ENCODE data around the gene ACVR1C. TPM values are rescaled to one million over a fixed set of nuclear protein-coding genes. Genes with fewer than 3 reads are reported as not detected.

The ACVR1C gene
- total and polyA plus RNA-seq, 2 of the 4 experiments (the other 2 are of a cell fraction): 0.07 to 0.18 TPM

DNA sequence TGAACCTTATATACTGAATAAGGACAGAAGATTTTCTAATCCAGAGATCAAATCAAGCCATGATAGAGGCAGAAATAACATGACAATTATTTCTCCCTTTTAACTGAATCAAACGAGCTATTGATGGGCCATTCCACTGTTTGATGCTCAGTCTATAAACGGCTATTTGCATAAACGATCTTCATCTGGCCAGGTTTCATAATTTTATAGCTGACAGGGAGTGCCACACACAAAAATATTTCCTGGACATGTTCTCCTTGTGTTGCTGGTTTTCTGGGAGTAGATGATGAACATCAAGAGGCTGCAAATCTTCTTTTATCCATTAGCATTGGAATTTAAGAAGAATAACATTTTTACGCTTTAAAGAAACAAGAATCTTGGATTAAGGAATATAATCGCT, 63.1 kb downstream of the ACVR1C start:
- Histone ChIP-seq H4K8ac (ENCODE audit: low read depth in 2 of 2, low read length in 2 of 2) (no peak overlapping the region), H2BK20ac (ENCODE audit: low read depth, low read length) (no peak overlapping the region), H3K4me1 (ENCODE audit: control insufficient read depth, insufficient read depth, low read length) (no peaks in the 10 kb centered on the region), H3K14ac (replicated peaks; ENCODE audit: low read depth, low read length) (no peak overlapping the region), H3K4me3 (ENCODE audit: insufficient read depth, low read depth, low read length) (no peak overlapping the region), H3K56ac (ENCODE audit: extremely low read depth, insufficient read depth, low read length) (no peak overlapping the region), H3K9me3 (ENCODE audit: control insufficient read depth, insufficient read depth, low read length) (no peaks in the 10 kb centered on the region), H2AK5ac (ENCODE audit: low read depth, low read length) (no peak overlapping the region), H2AK9ac (replicated peaks; ENCODE audit: low read depth, low read length, poor library complexity) (no peak overlapping the region), H3K4ac (ENCODE audit: low read depth, low read length) (no peak overlapping the region), H2AFZ (replicated peaks; ENCODE audit: low read length, poor library complexity) (no peak overlapping the region), H4K91ac (ENCODE audit: insufficient read depth, low read depth, low read length) (no peak overlapping the region), H3K23ac (ENCODE audit: low read depth, low read length) (no peak overlapping the region), H2BK15ac (ENCODE audit: low read depth, low read length) (no peak overlapping the region), H2BK5ac (ENCODE audit: low read depth, low read length, poor library complexity, severe bottlenecking) (no peak overlapping the region), H3K27me3 (ENCODE audit: control insufficient read depth, insufficient read depth, low read length) (no peaks in the 10 kb centered on the region), H4K20me1 (ENCODE audit: insufficient read depth, low read length) (no peaks in the 10 kb centered on the region), H3K27ac (ENCODE audit: insufficient read depth, low read length) (no peak overlapping the region), H3K18ac (ENCODE audit: low read depth, low read length) (no peak overlapping the region), H3K36me3 (ENCODE audit: control insufficient read depth, insufficient read depth, low read length) (no peaks in the 10 kb centered on the region), H4K5ac (ENCODE audit: low read depth, low read length) (no peak overlapping the region), H2BK120ac (ENCODE audit: low read depth, low read length) (no peak overlapping the region), H3K9me1 (ENCODE audit: insufficient read depth, low read length) (no peaks in the 10 kb centered on the region), H3K9ac (ENCODE audit: low read depth, low read length) (no peak overlapping the region), H3K79me1 (ENCODE audit: low read depth in 1 of 2, low read length in 2 of 2) (no peaks in the 10 kb centered on the region), H3K4me2 (ENCODE audit: low read depth, low read length) (no peak overlapping the region)
- TF ChIP-seq MAFK (IDR thresholded peaks at IDR 0.05; ENCODE audit: low read depth, low read length) (no peak), POLR2A (IDR thresholded peaks at IDR 0.05; ENCODE audit: low read depth, low read length) (no peak), FOS (IDR thresholded peaks at IDR 0.05; ENCODE audit: low read depth, low read length) (no peak), MAZ (IDR thresholded peaks at IDR 0.05; ENCODE audit: borderline replicate concordance, low read depth, low read length) (no peak), RAD21 (IDR thresholded peaks at IDR 0.05; ENCODE audit: low read length) (no peak), CHD1 (IDR thresholded peaks at IDR 0.05; ENCODE audit: low read depth, low read length) (no peak), MXI1 (IDR thresholded peaks at IDR 0.05; ENCODE audit: borderline replicate concordance, low read depth, low read length) (no peak), BHLHE40 (IDR thresholded peaks at IDR 0.05; ENCODE audit: low read depth, low read length) (no peak), NFE2L2 (IDR thresholded peaks at IDR 0.05; ENCODE audit: low read depth, low read length) (no peak), RCOR1 (IDR thresholded peaks at IDR 0.05; ENCODE audit: insufficient replicate concordance, low read length) (no peak)
- TF ChIP-seq, protein P1, sequence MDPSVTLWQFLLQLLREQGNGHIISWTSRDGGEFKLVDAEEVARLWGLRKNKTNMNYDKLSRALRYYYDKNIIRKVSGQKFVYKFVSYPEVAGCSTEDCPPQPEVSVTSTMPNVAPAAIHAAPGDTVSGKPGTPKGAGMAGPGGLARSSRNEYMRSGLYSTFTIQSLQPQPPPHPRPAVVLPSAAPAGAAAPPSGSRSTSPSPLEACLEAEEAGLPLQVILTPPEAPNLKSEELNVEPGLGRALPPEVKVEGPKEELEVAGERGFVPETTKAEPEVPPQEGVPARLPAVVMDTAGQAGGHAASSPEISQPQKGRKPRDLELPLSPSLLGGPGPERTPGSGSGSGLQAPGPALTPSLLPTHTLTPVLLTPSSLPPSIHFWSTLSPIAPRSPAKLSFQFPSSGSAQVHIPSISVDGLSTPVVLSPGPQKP (IDR thresholded peaks at IDR 0.05; ENCODE audit: borderline replicate concordance, low read depth, low read length): no peak
- TF ChIP-seq, protein P2, sequence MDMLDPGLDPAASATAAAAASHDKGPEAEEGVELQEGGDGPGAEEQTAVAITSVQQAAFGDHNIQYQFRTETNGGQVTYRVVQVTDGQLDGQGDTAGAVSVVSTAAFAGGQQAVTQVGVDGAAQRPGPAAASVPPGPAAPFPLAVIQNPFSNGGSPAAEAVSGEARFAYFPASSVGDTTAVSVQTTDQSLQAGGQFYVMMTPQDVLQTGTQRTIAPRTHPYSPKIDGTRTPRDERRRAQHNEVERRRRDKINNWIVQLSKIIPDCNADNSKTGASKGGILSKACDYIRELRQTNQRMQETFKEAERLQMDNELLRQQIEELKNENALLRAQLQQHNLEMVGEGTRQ (IDR thresholded peaks at IDR 0.05; ENCODE audit: low read depth, low read length): no peak
- CTCF ChIA-PET: no interaction called here
- BruUV-seq (replicated peaks): no TSS peak
- no CpG with 5 or more reads among the region's 5 CpGs for whole genome bisulfite sequencing, 2 experiments (ENCODE audit: extremely low coverage in 2 of 2, insufficient read length in 1 of 2)
- dilution Hi-C loops (cut with HindIII; ENCODE audit: low sequenced_read_pairs, unreplicated experiment) (no loop called here), intact Hi-C loops (cut with micrococcal nuclease) (no loop called here), in situ Hi-C loops (cut with MboI; ENCODE audit: low sequenced_read_pairs) (no loop called here)
- POLR2A ChIA-PET (ENCODE audit: unreplicated experiment): no interaction called here
- DNase-seq (no peak), ATAC-seq (ENCODE audit: low read depth) (no peak)

Data from IMR-90 (cell line).